GM21515 (cell line): ENCODE measurements around the gene KSR2.
"Not testable (repeated sequence)": the region's sequence is repeated elsewhere in the genome, so short reads cannot be mapped to it uniquely, and the experiment has no call there.

Source experiments
- ATAC-seq: cut with Tn5 transposase; IDR thresholded peaks from one replicate; pipeline ENCODE4 v1.9.1; 2021; ENCODE audit not compliant: unreplicated experiment

Gene KSR2

GRCh38 chr12:117892441-117892840, 76.3 kb downstream of the KSR2 start:
- no peak for ATAC-seq

GRCh38 chr12:117891265-117891664, 77.5 kb downstream of the KSR2 start:
- ATAC-seq, result not testable (repeated sequence)

- no peak for ATAC-seq
These were observed 78.1 kb downstream of the KSR2 start for GRCh38 chr12:117890644-117891043.

- no peak for ATAC-seq
These were observed 78.7 kb downstream of the KSR2 start for GRCh38 chr12:117890137-117890536.

- no peak for ATAC-seq
These were observed 79.7 kb downstream of the KSR2 start for GRCh38 chr12:117889098-117889497.

GRCh38 chr12:117885211-117885610, 83.6 kb downstream of the KSR2 start:
- no peak for ATAC-seq

GRCh38 chr12:117884161-117884560, 84.6 kb downstream of the KSR2 start:
- no peak for ATAC-seq

- ATAC-seq, result no peak
These were observed 86.1 kb downstream of the KSR2 start for GRCh38 chr12:117882603-117883184.

- ATAC-seq, result no peak
These were observed 86.6 kb downstream of the KSR2 start for GRCh38 chr12:117882181-117882580.

GRCh38 chr12:117881517-117881916, 87.3 kb downstream of the KSR2 start:
- no peak for ATAC-seq

- no peak for ATAC-seq
These were observed 90.2 kb downstream of the KSR2 start for GRCh38 chr12:117878605-117879004.

GRCh38 chr12:117876436-117876816, 92.4 kb downstream of the KSR2 start:
- no peak for ATAC-seq

GRCh38 chr12:117875744-117876435, 92.9 kb downstream of the KSR2 start:
- no peak for ATAC-seq

- ATAC-seq, result peak; percentile 69
These were observed 93.9 kb downstream of the KSR2 start for GRCh38 chr12:117874842-117875434.

GRCh38 chr12:117874198-117874597, 94.6 kb downstream of the KSR2 start:
- ATAC-seq, result not testable (repeated sequence)

GRCh38 chr12:117872546-117873169, 96.1 kb downstream of the KSR2 start:
- ATAC-seq, result no peak

GRCh38 chr12:117869551-117869950, 99.2 kb downstream of the KSR2 start:
- no peak for ATAC-seq

- ATAC-seq, result no peak
These were observed 101.4 kb downstream of the KSR2 start for GRCh38 chr12:117867348-117867747.

- no peak for ATAC-seq
These were observed 103.3 kb downstream of the KSR2 start for GRCh38 chr12:117865505-117865904.

GRCh38 chr12:117863002-117863709, 105.6 kb downstream of the KSR2 start:
- no peak for ATAC-seq

- ATAC-seq, result no peak
These were observed 107.1 kb downstream of the KSR2 start for GRCh38 chr12:117861691-117862090.
